CD4-positive, alpha-beta T cell treated with Interleukin-15 for 1 hour (primary cell): ENCODE measurements around the gene PLS1.
"Not testable (repeated sequence)": the region's sequence is repeated elsewhere in the genome, so short reads cannot be mapped to it uniquely, and the experiment has no call there.

ENCODE experiments used
- DNase-seq: peaks from one replicate; pipeline ENCODE4 v3.0.0-alpha.2; 2020

PLS1 gene

GRCh38 chr3:142706321-142707127 lies 110.3 kb downstream of the PLS1 start:
- no peak for DNase-seq

GRCh38 chr3:142709207-142709606 lies 113.0 kb downstream of the PLS1 start:
- DNase-seq = no peak

- DNase-seq = not testable (repeated sequence)
Measured at GRCh38 chr3:142714882-142715281, 118.7 kb downstream of the PLS1 start.

- no peak for DNase-seq
Measured at GRCh38 chr3:142716102-142716501, 119.9 kb downstream of the PLS1 start.

GRCh38 chr3:142723665-142723967 lies 127.4 kb downstream of the PLS1 start:
- no peak for DNase-seq

- peak; percentile 87 for DNase-seq
Measured at GRCh38 chr3:142723968-142724681, 127.9 kb downstream of the PLS1 start, which contains the start of gene TRPC1. TSS of gene TRPC1 (plus strand) at chr3:142724034. CDS start at chr3:142724560, 526 bp downstream.

GRCh38 chr3:142724682-142725356 lies 128.6 kb downstream of the PLS1 start:
- no peak for DNase-seq

- no peak for DNase-seq
Measured at GRCh38 chr3:142725357-142725739, 129.2 kb downstream of the PLS1 start.

- DNase-seq = no peak
Measured at GRCh38 chr3:142726017-142726416, 129.8 kb downstream of the PLS1 start.

- DNase-seq = no peak
Measured at GRCh38 chr3:142732066-142732465, 135.9 kb downstream of the PLS1 start.

GRCh38 chr3:142734834-142735233 lies 138.6 kb downstream of the PLS1 start:
- no peak for DNase-seq

- DNase-seq = no peak
Measured at GRCh38 chr3:142735462-142735861, 139.3 kb downstream of the PLS1 start.

GRCh38 chr3:142738396-142738795 lies 142.2 kb downstream of the PLS1 start:
- no peak for DNase-seq

- no peak for DNase-seq
Measured at GRCh38 chr3:142746646-142747045, 150.5 kb downstream of the PLS1 start.

GRCh38 chr3:142750531-142750930 lies 154.3 kb downstream of the PLS1 start:
- DNase-seq = not testable (repeated sequence)

GRCh38 chr3:142752605-142753004 lies 156.4 kb downstream of the PLS1 start:
- DNase-seq = not testable (repeated sequence)

GRCh38 chr3:142754494-142754893 lies 158.3 kb downstream of the PLS1 start:
- no peak for DNase-seq
